ENCODE data around the gene RPS15.
A peak's percentile ranks its signal among the peaks of the same experiment; 100 is the strongest.
"Not testable (repeated sequence)": the region's sequence is repeated elsewhere in the genome, so short reads cannot be mapped to it uniquely, and the experiment has no call there.

RPS15 gene

DNA sequence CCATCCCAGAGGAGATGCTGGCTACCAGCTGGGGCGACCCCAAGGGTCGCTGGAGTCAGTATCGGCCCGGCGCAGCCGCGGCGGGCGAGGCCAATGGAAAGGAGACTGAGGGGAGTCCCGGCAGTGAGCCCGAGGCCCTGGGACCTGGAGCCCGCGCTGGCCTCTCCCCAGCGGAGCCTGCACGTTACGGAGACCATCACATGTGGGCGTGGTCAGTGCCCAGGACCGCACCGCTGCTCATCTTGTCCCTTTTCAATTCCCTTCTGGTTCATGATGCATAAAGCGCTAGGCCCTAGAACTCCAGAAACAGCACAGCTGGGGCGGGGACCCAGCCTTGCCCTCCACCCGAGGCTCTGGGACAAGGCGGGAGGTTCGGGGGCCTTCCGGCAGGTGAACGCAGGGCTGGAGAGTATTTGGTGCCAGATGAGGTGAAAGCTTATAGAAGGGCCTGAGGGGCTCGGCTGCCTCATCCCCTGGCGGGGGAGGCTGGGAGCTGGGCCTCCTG lies 32.9 kb downstream of the RPS15 start:
- peak; percentile 49 for DNase-seq

DNA sequence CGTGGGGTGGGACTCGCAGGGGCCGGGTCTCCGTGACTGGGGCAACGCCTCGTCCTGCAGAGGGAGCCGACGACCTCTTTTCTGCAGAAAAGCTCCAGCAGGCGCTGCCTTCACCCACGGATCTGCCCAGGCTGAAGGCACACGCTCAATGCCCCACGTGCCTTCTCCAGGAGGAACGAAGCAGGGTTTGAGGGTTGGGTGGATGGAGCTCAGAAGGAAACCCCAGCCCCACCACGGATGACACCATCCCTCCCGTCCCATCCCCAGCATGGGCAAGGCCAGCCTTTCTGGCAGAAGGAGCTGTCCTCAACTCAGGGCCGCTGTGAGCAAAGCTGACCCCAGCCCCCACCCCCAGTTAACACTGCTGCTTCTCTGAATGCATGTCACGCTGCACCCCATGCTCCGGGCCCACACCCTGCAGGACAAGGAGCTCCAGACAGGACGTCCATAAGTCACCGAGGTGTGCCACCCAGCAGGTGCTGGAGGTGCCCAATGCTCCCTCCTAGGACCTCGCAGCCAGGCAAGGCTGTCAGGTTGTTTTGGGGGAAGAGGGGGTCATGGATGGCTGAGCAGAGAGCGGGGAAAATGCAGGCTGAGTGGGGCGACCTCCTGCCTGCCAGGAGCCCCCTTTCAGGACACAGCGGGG lies 33.4 kb downstream of the RPS15 start:
- peak; percentile 56 for DNase-seq

DNA sequence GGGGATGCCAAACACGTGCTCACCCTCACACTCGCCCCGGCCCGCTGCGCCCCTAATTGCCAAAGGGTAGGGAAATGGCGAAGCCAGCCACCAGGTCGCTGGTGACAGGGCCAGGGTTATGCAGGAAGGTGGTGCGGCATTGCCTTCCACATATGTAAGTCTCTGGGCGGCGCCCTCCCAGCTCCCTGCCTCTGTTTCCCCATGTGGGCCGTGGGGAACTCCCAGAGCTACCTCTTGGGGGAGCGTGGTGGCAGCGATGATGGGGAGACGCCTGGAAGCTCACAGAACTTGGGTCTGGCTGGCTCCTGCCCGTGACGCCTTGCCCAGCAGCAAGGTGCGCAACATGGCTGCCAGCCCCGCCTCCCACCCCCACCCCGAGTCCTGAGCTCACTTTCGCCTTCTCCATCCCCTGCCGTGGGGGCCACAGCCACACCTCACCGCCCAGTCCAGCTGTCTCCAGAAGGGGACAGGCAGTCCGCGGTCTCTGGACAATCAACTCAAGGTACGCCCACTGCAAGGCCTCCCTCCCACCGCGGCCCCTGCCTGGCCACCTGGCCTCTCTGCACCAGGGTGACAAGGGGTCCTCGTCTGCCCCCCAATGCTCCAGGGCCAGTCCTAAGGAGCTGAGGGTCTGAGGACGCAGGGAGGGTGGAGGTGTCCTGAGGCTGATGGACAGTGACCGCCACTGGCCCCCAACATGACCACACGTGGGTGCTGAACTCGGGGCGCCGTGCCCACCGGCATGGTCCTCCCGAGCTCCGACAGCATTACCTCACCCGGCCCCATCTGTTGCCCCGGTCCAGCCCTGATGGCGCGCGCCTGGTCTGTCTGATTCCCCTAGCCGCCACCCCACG lies 34.3 kb downstream of the RPS15 start:
- DNase-seq, result no peak

DNA sequence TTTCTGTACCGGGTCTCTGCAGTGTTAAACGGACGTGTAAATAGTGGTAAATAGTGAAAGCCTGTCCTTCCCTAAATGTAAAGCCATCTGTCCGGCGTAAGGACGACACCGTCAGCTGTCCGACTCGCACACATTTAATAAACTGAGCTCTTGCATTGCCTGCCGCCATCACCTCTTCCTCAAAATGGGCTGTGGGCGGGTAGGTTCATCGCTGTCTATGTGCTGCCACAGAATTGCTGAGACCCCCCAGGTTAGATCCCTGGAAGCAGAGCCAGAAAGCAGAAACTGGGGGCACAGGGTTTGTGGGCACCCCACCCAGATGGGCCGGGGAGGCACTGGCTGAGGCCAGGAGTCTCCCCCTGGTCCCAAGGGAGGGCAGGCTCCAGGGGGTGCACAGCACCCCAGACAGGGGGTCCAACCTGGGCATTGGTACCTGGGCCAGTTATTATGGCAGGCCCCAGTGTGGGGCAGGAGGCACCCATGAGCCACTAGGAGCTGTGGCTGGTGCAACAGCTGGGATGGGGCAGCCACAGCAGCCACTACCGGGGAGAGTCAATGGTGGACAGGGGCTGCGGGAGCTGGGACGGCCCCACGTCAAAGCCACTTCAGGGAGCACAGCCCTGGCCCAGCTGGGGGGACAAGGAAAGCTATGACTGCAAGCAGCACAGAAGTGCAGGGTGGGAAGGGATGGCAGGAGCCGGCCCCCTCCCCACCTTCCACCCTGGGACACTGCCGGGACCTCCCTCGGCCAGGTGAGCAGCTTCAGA lies 35.1 kb downstream of the RPS15 start:
- DNase-seq, result no peak

DNA sequence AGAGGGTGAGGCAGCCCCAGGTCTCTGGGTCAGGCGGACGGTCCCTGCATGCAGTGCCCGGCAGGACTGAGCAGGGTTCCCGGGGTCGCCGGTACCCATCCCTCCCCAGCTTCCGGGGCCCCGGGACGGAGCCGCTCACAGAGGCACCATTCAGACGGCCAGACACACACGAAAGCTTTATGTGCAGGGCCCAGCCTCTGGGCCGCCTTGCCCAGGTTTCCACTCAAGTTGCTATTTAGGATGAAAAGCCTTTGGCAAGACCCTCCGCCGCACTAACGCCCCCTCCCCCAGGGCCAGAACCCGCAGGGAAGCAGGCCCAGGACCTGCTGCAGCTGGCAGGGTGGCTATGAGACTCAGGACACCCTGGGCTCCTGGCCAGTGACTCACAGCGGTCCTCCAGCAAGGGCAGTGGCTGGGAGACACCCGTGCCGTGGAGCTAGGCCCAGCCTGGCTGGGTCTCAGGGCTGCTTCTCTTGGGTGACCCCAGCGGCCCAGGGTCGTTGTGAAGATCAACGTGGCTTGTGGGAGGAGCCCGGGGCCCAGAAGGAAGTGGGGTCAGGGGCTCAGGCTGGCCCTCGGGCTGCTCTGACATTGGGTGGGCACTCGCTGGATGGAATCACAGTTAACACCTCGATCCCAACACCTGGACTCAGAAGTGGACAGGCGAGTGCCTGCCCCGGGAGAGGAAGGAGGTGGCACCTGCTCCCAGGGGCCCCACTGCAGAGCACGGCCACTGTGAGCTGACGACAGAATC lies 36.0 kb downstream of the RPS15 start:
- DNase-seq, result no peak

DNA sequence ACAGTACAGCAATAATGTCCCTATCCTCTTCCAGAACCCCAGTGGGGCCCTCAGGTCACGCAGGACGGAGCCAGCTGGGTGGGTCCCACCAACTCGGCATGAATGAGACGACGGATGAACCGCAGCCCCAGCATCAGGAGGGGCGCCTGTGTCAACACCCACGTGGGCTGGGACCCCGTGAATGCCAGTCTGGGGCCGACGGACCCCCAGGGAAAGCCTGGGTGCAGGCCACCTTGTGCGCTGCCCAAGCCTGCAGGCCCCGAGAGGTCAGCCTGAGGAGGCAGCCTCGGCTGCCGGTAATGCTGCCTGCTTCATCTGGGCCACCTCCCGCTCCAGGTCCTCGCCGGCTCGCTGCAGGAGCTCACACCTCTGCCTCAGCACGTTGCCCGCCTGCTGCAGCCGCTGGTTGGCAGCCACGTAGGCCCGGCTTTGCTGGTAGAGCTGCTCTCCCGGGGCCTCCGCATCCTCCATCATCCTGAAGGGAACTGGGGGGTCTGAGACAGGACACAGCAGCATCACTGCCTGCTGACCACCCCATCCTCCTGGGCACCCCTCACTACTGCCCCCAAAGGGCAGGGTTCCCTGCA lies 36.7 kb downstream of the RPS15 start:
- DNase-seq, result no peak

DNA sequence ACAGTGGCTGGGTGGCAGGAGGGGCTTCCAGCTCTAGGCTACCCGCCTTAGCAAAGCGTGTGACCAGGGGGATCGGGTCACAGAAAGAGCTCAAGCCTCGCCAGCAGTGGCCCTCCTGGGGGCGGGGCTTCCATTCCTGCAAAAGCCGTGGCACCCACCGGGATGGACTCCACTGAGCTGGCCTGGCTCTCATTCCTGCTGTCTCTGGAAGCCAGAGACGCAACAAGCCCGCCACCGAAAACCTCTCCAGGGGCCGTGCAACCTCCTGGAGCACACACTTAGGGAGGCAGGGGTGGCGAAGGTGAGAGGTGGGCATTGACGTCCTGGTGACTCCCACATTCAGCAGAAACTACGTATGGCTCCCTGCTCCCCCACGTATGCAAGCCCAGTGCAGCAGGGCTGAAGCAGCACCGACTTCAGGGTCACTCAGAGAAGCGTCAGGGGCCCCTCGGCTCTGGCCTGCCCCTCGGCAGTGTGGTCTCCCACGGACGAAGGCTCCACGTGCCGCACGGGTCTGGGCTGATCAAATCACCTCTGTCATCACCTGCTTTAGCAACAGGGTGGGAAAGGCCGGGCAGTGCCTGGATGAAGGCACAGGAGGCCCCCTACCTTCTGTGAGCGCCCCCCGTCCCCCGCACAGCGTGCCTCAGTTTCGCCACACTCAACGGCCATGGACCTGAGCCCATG lies 37.7 kb downstream of the RPS15 start:
- no peak for DNase-seq

DNA sequence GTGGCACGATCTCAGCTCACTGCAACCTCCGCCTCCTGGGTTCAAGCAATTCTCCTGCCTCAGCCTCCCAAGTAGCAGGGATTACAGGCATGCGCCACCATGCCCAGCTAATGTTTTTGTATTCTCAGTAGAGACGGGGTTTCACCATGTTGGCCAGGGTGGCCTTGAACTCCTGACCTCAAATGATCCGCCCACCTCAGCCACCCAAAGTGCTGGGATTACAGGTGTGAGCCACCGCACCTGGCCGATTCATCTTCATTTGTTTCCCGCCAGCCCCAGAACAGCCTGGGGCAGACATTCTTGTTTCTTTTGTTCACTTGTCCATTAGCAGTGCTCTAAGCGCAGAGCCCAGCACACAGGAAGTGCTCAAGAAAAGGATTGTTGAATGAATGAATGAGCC lies 38.9 kb downstream of the RPS15 start:
- not testable (repeated sequence) for DNase-seq

DNA sequence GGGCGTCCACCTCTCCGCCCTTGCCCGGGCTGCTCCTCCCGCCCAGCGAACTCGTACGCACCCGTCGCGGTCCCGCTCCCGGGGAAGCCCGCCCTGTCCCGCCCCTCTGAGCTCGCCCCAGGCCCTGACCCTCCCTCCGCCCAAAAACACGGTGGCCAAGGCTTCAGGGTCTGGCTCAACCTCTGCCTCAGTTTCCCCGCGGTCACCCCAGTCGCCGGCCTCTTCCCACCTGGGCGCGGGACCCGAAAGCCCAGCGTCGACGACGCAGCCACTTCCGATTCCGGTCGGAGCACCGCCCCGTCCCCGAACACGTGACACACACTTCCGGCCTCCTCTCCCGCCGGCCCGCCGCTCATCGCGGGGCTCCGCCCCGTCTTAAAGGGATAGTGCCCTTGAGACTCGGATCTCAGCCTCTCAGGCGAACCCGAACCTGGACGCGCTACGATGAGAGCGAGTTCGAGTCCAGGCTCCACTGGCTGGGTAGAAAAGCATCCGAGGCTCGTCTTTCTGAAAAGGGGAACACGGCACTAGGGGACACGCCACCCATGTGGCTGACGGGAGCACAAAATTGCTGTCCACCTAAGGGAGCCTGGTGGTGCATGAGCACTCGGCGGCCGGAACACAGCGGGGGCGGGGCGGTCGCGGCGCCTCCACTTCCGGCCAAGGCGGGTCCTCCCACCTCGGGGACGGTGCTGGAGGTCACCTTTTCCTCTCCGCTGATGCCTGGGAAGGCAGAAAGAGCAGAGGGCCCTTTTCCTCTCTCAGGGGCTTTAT lies 40.9 kb downstream of the RPS15 start, which contains the start of gene C19orf25:
Gene C19orf25, minus strand, starts transcription at position 282 of the 774 bp plus-strand sequence. CDS start 312 bp downstream, outside the sequence.
- DNase-seq, result peak; percentile 98

DNA sequence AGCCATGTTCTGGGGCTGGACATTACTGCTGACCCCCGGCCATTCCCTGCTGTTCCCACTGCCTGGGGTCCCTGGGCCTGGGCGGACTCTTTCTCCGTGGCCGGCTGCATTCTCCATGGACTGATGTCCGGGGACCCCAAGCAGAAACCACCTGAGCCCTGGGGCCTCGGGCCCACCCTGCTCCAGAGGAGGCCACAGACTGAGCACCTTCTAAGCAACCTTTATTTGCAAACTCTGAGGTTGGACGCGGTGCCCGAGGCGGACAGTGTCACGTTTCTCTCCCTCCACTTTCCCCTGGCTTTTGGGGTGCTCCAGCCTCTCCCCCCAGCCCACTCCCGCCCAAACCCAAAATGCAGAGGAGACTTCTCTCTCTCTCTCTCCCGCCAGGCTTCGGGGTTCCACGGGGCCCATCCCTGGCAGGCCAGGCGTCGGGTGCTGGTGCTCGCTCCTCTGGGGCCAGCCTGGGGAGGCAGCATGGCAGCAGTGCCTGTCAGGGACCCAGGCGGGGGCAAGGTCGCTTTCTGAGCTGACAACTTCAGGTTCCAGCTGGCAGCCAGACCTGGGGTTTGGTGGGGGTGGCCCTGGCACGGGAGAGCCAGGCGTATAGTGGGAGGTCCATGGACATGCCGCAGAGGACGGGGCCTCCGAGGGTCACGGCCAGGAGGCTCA lies 43.2 kb downstream of the RPS15 start:
- no peak for DNase-seq

DNA sequence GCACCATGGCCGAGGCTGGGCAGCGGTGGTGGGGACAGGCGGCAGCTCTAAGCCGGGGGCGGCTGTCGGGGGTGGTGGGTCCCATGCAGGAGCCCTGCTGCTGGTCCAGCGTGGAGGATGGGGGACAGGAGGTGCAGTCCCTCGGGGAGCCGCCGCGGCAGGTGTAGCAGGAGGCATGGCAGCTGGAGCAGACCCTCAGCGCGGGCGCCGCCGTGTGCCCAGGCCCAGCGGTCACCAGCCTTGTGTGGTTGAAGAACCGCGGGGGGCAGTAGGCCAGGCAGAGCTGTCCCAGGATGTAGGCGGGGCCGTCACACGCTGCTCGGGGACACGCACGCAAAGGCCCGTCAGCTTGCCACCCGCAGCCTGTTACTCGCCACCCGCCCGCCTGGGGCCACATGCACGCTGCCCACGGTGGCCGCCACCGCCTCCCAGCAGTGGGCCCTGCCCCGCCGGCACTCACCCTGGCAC lies 43.7 kb downstream of the RPS15 start:
- DNase-seq, result no peak

DNA sequence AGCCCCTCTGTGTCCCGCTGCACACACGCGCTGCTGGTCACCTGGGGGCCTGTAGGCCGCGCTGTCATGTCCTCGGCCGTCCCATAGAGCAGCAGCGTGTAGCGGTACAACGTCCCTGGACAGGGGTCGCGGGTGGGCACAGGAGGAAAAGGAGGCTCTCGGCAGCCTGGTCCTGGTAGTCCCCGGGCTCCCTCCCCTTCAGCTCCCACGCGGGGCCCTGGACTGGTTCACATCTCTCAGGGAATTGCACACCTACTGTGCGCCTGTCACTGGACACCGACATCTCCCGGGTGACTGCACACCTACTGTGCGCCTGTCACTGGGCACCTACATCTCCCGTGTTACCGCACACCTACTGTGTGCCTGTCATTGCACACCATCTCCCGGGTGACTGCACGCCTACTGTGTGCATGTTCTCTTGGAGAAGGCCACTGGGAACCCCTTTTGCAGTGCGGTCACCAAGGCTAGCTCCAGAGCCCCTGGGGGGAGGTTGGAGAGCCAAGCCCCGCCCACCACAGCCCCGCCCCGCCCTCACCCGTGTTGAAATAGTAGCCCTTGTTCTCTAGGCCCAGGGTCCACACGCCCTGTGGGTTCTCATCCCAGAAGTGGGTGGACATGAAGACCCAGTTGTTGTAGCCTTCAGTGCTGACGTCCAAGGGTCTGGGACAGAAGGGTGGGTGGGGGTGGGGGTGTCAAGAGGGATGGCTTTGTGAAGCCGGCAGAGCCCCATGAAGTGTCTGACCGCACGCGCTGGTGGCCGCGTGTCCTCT lies 44.4 kb downstream of the RPS15 start:
- DNase-seq, result no peak

DNA sequence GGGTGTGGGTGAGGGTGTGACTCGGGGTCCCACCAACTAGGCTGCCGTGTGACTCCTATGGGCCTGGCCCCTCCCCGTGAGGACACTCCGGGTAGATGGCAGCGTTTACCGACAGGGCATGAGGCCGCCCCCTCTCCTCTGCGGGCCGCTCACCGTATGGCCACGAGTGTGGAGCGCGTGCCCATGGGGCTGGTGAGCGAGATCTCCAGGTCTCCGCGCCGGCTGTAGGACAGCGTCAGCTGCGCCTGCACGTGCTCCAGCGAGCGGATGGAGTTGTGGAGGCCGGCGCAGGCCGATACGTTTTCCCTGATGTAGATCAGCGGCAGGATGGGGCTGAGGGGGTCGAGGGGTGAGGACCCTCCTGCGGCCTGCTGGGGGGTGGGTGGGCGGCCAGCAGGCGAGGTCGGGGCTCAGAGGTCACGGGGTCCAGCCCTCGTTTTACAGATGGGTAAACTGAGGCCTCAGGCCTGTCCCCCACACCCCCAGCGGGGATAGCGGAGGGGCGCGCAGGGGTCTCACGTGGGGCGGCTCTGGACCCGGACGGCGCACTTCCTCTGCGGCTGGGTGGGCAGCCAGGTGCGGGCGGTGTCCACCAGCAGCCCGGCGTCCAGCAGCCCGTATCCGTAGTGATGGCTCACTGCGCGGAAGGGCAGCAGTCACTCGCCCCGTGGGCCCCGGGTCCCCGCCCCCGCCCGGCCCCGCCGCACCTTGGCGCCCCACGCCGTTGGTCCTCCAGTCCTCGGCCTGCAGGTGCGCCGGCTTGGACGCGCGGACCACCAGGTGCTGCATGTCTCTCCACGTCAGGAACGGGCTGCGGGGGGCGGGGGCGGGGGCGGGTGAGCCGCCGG lies 45.2 kb downstream of the RPS15 start:
- no peak for DNase-seq

DNA sequence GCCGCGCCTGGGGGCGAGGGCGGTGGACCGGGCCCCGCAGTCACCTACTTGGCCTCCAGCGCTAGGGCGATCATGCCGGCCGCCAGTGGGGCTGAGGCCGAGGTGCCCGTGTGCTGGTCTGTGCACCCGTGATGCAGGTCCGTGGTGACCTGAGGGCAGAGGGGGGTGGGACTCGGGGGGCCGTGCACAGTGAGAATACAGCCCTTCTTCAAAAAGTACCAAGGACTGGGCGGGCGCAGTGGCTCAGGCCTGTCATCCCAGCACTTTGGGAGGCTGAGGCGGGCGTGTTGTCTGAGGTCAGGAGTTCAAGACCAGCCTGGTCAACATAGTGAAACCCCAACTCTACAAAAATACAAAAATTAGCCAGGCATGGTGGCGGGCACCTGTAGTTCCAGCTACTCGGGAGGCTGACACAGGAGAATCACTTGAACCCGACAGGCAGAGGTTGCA lies 45.8 kb downstream of the RPS15 start:
- no peak for DNase-seq

DNA sequence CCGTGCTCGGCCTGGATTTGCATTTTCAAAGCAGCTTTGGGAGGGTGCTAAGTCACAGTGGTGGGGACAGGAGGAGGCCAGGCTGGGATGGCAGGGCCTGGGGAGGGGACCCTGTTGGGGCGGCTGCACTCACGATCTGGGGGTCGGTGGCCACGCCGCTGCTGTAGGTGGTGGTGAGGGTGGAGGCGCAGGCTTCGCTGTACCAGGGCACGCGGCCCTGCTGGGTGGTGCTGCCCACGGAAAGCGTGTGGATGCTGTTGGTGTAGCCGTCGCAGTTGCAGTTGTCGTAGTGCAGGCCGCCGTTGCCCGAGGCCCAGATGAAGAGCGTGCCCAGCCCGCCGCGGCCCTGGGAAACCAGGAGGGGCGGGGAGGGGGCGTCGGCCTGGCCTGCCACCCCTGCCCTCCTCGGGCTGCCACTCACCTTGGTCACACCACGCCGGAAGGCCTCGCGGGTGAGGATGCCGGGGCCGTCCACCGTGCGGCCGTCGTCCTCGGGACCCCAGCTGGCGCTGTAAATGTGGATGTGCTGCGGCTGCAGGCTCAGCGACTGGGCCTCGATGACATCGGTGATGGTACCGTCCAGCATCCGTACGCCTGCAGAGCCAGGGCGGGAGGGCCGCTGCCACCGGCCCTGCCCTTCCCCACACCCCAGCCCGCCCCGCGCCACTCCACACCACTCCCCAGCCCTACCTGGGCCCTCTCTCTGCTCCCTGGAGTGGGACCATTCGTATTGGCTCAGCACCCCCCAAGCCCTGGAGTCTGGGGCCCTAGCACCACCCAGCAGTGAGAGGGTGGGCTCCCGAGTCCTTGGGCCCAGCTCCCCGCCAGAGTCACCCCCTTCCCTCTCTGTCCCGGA lies 48.8 kb downstream of the RPS15 start:
- DNase-seq, result no peak

DNA sequence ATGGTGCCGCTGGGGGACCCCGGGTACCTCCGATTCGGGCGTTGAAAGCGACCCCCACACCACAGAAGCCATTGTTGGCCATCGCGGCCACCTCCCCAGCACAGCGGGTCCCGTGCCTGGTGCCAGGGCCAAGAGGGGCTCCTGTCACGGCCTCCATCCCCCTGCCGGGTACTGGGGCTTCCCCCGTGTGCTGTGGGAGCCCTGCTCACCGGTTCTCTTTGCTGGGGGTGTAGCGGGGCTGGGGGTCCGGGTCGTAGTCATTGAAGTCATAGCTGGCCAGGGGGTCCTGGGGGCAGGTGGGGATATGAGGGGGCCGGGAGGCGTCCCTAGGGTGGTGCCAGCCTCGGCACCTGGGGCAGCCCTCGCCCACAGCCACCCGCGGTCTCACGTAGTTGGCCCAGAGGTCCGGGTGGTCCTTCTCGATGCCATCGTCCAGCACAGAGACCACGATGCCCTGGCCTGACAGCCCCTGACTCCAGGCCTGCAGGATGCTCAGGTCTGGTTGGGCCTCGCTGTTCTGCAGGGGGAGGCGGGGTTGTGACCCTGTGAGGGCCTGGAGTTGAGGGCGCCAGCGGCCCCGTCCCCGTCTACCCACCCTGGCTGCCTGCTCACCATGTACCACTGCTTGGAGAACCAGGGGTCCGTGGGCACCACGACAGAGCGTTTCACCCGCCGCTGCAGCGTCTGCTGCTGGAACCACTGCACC lies 49.5 kb downstream of the RPS15 start:
- DNase-seq, result no peak

DNA sequence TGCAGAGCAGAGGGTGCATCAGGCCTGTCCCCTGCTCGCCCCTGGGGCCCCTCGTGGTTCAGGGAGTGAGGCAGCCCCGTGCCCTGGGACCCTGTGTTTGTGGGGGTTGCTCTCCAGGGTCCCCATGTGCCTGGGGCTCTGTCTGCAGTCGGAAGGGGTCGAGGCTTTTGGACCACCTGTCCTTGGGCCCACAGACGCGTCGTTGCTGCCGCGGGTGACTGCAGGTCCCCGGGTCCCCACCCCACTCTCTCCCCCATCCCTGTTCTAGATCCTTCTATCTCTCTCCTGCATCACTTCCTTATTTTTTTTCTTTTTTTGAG lies 50.0 kb downstream of the RPS15 start:
- DNase-seq, result no peak

Data from hematopoietic multipotent progenitor cell treated with erythropoietin and hydrocortisone succinate and interleukin-3 and kit ligand, for 4 days (in vitro differentiated cells).